IMR-90 (cell line): ENCODE measurements around the gene AGO3.

ENCODE experiments used
- CTCF ChIP-seq: conservative IDR thresholded peaks from 2 replicates; pipeline ENCODE4 v1.5.1; 2012; ENCODE audit warnings: mild to moderate bottlenecking, low read depth, low read length, improper control_type of control experiment
- MAFK ChIP-seq: IDR thresholded peaks from 2 replicates; pipeline ENCODE4 v1.6.1; 2012; ENCODE audit warnings: low read depth, low read length, improper control_type of control experiment
- MXI1 ChIP-seq: IDR thresholded peaks from 2 replicates; pipeline ENCODE4 v1.6.1; 2012; ENCODE audit warnings: low read depth, mild to moderate bottlenecking, low read length, moderate library complexity, borderline replicate concordance
- NFE2L2 ChIP-seq: fragments of 150-350 bp; IDR thresholded peaks from 2 replicates; pipeline ENCODE4 v1.6.1; 2016; ENCODE audit warnings: low read depth, mild to moderate bottlenecking, low read length
- POLR2A ChIP-seq: IDR thresholded peaks from 2 replicates; pipeline ENCODE4 v1.6.1; 2012; ENCODE audit warnings: mild to moderate bottlenecking, low read depth, low read length
- RAD21 ChIP-seq: IDR thresholded peaks from 2 replicates; pipeline ENCODE4 v1.6.1; 2012; ENCODE audit warnings: low read length, improper control_type of control experiment
- RFX5 ChIP-seq: IDR thresholded peaks from 2 replicates; pipeline ENCODE4 v1.8.0; 2012; ENCODE audit warnings: low read depth, mild to moderate bottlenecking, low read length, moderate library complexity
- SMC3 ChIP-seq: fragments of 150-350 bp; IDR thresholded peaks from 2 replicates; pipeline ENCODE4 v1.6.1; 2016; ENCODE audit warnings: low read depth, mild to moderate bottlenecking, antibody characterized with exemption, low read length, moderate library complexity
- USF2 ChIP-seq: fragments of 150-350 bp; IDR thresholded peaks from 2 replicates; pipeline ENCODE4 v1.6.1; 2017; ENCODE audit warnings: mild to moderate bottlenecking, antibody characterized with exemption, low read length, low read depth

GRCh38 chr1:36080801-36081200 lies 149.9 kb downstream of the AGO3 start:
- TF ChIP-seq POLR2A (no peak), CTCF (no peak), NFE2L2 (no peak), MAFK (no peak), SMC3 (no peak), USF2 (no peak), RFX5 (no peak), RAD21 (no peak), MXI1 (no peak)
